ENCODE data around the gene GATD1.

- TF ChIP-seq CTCF (IDR thresholded peaks at IDR 0.05; ENCODE audit: poor library complexity, severe bottlenecking) (no peak), EZH2 (IDR thresholded peaks at IDR 0.05; ENCODE audit: borderline replicate concordance, insufficient read depth, low read length, poor library complexity, severe bottlenecking) (no peak), TAF1 (IDR thresholded peaks at IDR 0.05; ENCODE audit: low read depth) (no peak)
Observed at GRCh38 chr11:803770-804598, 26.7 kb upstream of the GATD1 start.

All from neural cell (in vitro differentiated cells).